Left cardiac atrium (tissue), 4 donors: ENCODE results near the gene GM2A. TPM values are rescaled to one million over a fixed set of nuclear protein-coding genes. Genes with fewer than 3 reads are reported as not detected.
A peak's percentile ranks its signal among the peaks of the same experiment; 100 is the strongest.
"Not testable (repeated sequence)": the region's sequence is repeated elsewhere in the genome, so short reads cannot be mapped to it uniquely, and the experiment has no call there.

Source experiments
- ATAC-seq, 2 donors: fragments of 200-7000 bp; cut with Tn5 transposase; one replicate each; pipeline ENCODE4 v1.9.1; 2020; ENCODE audit warnings: mild to moderate bottlenecking in 2 of 2, moderate library complexity in 2 of 2
- DNase-seq: peaks from one replicate; pipeline ENCODE4 v3.0.0-alpha.2; 2020
- intact Hi-C, 2 donors: fragments of 100-400 bp; cut with DNase I; formaldehyde crosslinking; loops; one replicate each; pipeline versions ENCODE4 v1.14.1 to v1.15.1; 2022 to 2023
- total RNA-seq, 2 donors: library from RNA; stranded (reverse); fragmentation: NEBNext Ultra II Directional; extraction: Animal tissue kit (Norgen Biotek cat#: 25700); gene quantifications; one replicate each; pipeline ENCODE4 v1.2.1, GENCODE V29; 2021
- donor health status: DM: no; HTN: yes; CAD: no.
- donor health status: DM: no; HTN: yes; CAD: no; lungs with severe emphysema.
- donor health status: DM: yes; HTN: yes; CAD: no.
- donor health status: Dilated cardiomyopathy.

The GM2A gene
- total RNA-seq, 2 donors from 2014 or later = 29.9 to 33.1 TPM

DNA sequence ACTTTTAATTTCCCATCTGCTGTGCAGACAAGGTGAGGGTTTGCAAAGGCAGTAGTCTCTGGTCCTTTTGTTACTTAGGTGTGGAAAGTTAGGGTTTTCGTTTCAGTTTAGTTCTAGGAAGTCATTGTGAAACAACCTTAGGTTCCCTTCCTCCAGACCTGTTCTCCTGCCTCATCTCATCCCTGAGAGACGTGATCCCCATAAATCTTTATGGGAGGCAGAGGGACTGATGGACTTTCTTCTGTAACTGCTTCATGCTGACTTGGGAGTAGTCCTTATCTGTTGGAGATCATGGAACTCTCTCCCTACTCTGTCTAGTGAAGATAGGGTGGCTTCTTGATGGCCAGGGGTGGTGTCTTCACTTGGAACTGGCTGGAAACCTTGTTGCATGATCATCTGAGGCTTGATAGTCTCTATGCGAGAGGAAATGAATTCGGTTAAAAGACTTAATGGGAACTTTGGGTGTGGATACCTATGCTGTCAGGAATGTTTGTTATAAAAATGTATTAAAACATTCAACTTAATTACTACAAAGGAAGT, 7.2 kb upstream of the GM2A start:
- intact Hi-C loops = no loop called here
- ATAC-seq = no peak

DNA sequence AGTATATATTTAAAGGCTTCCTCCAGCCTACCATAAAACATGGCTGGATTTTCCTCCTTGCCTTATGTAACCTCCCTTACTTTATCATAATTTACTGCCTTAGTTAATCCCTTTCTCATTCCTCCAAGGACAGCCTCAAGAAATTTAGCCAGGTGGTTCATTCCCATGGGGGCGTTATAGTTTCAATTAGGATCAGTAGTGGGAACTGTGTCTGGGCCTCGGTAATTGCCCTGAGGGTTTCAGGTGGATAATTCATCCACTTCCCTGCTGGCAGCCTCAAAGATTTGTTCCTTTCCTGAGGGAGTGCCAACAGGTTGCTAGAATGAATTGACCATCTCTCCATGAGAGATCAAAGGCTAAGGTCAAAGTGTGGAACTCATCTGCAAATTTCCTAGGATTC, 4.3 kb upstream of the GM2A start:
- no peak for DNase-seq
- intact Hi-C loops = no loop called here
- no peak for ATAC-seq

More for the DNA sequence above, 7.2 kb upstream of the GM2A start:
- no peak for DNase-seq

- no peak for DNase-seq
- no peak for ATAC-seq
Measured at GRCh38 chr5:151249281-151249680, 3.7 kb upstream of the GM2A start.

GRCh38 chr5:151250346-151251000, 2.5 kb upstream of the GM2A start:
- DNase-seq (no peak), ATAC-seq (no peak)
- intact Hi-C loops = no loop called here

More at GRCh38 chr5:151249281-151249680, 3.7 kb upstream of the GM2A start:
- intact Hi-C loops = no loop called here

DNA sequence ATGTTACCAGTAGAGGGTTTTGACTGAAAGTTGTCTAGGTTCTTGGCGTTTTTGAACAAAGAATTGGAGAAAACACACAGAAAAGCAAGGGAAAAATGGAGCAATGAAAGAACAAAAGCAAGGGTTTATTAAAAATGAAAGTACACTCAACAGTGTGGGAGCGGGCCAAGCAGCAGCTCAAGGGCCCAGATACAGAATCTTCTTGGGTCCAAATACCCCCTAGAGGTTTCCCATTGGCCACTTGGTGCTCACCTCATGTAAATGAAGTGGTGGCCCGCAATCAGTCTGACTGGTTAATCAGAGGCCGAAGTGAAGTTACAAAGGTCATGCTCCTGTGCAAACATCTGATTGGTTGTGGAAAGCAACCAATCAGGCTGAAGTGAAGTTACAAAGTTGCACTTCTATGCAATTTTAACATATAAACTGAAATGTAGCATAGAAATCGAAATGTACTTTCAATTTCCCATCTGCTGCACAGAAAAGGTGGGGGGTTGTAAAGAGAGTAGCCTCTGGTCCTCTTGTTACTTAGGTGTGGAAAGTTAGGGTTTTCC, 1.9 kb upstream of the GM2A start:
- intact Hi-C loops = no loop called here
- DNase-seq (no peak), ATAC-seq (no peak)

DNA sequence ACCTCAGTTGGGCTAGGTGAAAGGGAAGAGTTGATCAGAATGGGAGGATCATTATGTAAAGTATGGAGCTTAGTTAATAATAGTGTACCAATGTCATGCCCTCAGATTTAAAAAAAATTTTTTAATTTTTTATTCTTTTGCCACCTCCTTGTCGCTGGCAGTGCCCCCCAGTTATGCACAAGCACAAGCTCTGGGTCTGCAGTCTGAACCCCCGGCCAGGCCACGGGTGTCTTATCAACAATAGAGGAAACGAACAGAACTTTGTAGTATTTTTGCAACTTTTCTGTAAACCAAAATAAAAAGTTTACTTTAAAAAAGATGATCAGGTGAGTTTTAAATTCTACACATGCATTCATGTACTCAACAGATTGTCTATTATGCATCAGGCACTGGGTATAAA, 1.4 kb upstream of the GM2A start:
- ATAC-seq = no peak
- intact Hi-C loops = no loop called here
- no peak for DNase-seq

DNA sequence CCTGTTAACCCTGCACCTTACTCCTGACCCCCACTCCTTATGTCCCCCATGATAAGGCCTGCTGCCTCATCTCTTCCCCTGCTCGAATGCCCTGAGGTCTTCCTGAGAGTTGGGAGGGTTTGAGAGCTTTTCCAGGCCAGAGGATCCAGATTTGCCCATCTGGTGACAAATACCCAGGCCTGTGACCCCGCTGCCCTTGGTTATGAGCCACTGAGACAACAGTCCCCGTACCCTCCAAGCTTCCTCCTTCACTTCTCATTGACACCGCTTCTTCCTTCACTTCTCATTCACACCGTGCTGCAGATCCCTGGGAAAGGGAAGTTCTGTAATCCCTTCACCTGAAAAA, 593 bp downstream of the GM2A start:
- ATAC-seq (no peak), DNase-seq (no peak)
- intact Hi-C loops = no loop called here

DNA sequence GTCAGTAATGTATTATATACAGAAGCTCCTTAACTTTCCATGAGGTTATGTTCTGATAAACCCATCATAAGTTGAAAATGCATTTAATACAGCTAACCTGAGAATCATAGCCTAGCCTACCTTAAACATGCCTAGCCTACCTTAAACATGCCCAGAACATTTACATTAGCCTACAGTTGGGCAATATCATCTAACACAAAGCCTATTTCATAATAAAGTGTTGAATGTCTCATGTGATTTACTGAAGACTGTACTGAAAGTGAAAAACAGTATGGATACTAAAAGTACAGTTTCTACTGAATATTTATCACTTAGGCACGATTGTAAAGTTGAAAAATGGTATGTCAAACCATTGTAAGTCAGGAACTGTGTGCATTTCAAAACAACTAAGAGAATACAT, 1.6 kb downstream of the GM2A start:
- DNase-seq (no peak), ATAC-seq (no peak)
- intact Hi-C loops = no loop called here

DNA sequence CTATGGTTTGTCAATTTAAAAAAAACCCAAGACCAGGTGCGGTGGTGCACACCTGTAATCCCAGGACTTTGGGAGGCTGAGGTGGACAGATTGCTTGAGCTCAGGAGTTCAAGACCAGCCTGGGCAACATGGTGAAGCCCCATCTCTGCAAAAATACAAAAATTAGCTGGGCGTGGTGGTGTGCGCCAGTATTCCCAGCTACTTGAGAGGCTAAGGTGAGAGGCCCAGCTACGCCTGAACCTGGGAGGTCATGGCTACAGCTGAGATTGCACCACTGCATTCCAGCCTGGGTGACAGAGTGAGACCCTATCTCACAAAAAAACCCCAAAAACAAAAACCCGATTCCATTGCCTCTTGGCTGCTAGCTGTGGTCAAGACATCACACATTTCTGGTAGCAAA, 2.0 kb downstream of the GM2A start:
- ATAC-seq, DNase-seq, intact Hi-C loops: not testable (repeated sequence)

GRCh38 chr5:151255621-151256286, 2.8 kb downstream of the GM2A start:
- no peak for DNase-seq
- no peak for ATAC-seq
- intact Hi-C loops = no loop called here

DNA sequence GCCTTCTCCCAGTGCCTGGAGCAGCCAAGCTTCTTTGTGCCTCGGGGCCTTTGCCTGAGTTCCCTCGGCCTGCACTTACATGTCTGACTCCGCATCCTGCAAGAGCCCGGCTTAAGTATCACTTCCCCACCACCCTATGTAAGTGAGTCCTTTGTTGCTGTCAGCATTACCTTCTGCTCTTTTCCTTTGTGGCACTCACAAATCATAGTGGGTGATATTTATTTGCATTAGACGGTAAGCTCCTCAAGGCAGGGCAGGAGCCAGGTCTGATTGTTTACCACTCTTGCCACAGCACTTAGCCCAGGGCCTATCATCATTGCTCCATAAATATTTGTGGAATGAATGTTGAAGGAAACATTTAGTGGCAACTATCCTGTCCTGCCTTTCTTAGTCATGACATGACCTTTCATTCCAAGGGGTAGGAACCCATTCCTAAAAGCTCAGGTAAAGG, 4.8 kb downstream of the GM2A start:
- intact Hi-C loops = no loop called here
- no peak for ATAC-seq
- no peak for DNase-seq

- intact Hi-C loops = no loop called here
- DNase-seq (no peak), ATAC-seq (peak in 1 of 2 donors; percentile 59)
Measured at GRCh38 chr5:151258201-151258611, 5.2 kb downstream of the GM2A start.

DNA sequence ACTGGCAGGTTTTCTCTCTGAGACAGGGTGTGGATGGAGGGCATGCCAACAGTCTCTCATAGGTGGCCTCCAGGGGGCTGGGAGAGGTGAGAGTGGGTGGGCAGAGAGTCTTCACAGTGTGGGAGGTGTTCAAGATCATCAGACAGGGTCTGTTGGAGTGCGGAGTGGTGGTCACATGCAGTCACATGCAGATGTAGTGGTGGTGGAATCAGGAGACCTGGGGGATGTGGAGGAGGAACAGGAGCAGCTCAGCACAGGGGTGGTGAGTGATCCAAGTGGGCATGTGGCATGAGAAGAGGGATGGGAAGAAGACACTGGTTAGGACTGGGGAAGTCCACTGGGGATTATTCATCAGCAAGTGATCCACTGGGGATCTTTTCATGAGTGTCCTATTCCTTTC, 5.8 kb downstream of the GM2A start:
- intact Hi-C loops = no loop called here
- DNase-seq (no peak), ATAC-seq (no peak)

DNA sequence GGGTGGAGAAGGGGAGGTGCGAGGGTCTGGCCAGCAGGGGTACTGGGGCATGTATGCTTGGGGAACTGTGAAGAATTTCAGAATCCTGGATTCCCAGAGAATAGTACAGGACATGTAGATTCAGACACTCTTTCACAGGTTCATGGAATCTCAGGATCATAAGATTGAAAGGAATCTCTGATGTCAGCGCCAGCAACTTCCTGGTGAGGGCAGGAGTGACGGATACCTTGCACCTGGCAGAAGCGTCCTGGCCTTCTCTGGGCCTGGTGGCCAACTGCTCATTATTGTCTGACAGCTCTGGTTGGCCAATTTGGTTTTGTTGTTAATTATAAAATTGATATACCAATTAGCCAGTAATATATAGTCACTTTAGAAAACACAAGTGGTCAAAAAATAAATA, 6.9 kb downstream of the GM2A start:
- DNase-seq (no peak), ATAC-seq (no peak)
- intact Hi-C loops = no loop called here

GRCh38 chr5:151262532-151262931, 9.5 kb downstream of the GM2A start:
- DNase-seq (no peak), ATAC-seq (no peak)
- intact Hi-C loops = no loop called here

DNA sequence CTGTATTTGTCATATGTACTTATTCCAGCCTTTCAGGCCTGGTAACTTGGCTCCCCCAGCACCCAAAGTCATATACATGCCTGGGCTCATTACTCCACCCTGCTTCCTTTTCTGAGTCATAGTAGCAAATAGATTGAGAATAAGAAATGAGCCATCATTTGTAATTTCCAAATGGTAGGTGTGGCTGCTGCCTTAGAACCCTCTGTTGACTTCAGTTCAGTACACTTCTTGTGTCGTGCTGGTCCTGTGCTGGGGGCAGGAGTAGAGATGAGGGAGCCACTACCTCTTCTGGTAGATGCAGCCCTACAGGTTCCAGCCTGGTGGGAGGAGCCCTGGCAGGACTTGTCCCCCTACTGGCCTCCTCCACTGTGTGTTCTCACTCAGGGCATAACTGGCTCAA, 11.1 kb downstream of the GM2A start:
- DNase-seq = no peak
- peak in 1 of 2 donors; percentile 57 for ATAC-seq
- intact Hi-C loops = no loop called here

GRCh38 chr5:151267491-151268260, 14.7 kb downstream of the GM2A start:
- intact Hi-C loops = no loop called here
- no peak for DNase-seq
- ATAC-seq = no peak

DNA sequence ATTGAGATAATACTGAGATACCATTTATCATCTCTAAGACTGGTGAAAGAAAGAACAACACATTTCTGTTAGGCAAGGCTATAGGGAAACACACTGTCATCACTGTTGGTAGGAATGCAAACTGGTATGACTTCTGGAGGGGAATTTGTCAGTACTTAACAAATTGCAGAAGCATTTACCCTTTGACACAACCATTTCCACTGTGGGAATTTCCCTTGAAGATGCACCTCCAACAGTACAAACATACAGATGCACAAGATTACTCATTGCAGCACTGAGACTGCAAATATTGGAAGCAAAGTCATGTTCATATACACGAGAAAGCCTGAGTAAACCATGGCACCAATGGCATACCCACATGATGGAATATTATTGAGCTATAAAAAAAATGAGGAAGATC, 17.6 kb downstream of the GM2A start:
- no peak for DNase-seq
- intact Hi-C loops = no loop called here
- no peak for ATAC-seq

DNA sequence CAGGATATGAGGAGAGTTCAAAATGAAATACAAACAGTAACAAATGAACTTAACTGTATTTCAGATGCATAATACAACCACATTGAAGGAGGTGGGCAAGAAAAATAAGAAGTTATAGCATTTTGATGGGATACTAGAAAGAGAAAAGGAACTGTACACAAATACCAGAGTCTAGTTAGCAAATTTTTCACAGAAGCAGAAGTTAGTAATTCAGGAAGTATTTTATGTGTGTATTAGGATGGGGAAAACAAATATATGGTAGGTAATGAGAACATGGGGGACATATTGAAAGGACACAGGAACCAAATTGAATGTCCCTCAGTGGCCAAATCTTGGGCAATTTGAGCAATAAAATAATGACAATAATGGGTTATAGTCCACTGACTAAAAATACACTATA, 18.4 kb downstream of the GM2A start:
- DNase-seq (no peak), ATAC-seq (no peak)
- intact Hi-C loops = no loop called here

DNA sequence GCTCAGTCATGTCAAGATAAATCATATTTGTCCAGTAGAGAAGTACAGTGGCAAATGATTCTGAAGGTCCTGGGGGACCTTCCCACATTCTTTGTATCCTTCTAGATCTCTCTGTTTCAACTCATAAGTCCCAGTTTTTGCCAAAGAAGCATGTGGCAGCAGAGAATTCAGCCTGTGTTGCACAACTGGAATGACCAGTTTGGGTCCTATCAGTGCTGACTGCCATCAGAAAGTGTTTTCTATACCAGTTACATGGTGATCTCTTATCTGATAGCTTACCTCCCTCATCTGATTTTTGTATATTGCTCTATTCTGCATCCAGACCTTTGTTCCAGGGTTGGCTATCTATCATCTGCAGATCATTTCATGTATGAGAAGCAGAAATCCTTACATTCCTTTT, 21.7 kb downstream of the GM2A start:
- intact Hi-C loops = no loop called here
- DNase-seq = no peak
- ATAC-seq = no peak
